GM18511 (cell line): ENCODE results near the gene SEPHS1.
"Not testable (repeated sequence)": the region's sequence is repeated elsewhere in the genome, so short reads cannot be mapped to it uniquely, and the experiment has no call there.

Experiments
- ATAC-seq: cut with Tn5 transposase; IDR thresholded peaks from one replicate; pipeline ENCODE4 v1.9.1; 2021; ENCODE audit warnings: mild to moderate bottlenecking, moderate library complexity; ENCODE audit not compliant: unreplicated experiment

SEPHS1 gene

DNA sequence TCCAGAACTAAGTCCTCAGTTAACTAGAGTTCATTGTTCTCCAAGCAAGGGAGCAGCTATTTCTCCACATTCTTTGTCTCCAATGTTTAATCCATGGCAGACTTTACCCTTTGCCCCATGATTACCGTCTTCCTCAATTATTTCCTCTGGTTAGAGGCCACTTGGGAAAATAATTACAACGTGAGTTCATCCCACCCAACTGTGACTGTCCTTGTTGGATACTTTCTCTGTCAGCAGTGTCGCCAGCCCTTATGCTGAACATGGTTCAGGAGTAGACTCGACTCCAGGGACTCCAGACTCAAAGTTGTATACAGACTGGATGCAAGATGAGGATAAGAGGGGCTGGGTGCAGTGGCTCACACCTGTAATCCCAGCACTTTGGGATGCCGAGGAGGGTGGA, 17.1 kb upstream of the SEPHS1 start:
- no peak for ATAC-seq

DNA sequence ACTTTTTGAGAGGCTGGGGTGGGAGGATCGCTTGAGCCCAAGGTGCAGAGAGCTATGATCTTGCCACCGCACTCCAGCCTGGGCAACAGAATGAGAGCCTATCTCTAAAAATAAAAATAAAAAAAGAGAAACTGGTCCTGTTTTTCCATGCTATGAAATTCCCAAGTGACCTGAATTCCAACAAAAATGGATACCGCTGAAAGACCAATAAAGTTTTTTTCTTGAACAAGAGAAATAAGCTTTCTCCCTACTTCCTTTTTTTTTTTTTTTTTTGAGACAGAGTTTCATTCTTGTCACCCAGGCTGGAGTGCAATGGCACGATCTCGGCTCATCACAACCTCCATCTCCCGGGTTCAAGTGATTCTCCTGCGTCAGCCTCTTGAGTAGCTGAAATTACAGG, 12.5 kb upstream of the SEPHS1 start:
- no peak for ATAC-seq

DNA sequence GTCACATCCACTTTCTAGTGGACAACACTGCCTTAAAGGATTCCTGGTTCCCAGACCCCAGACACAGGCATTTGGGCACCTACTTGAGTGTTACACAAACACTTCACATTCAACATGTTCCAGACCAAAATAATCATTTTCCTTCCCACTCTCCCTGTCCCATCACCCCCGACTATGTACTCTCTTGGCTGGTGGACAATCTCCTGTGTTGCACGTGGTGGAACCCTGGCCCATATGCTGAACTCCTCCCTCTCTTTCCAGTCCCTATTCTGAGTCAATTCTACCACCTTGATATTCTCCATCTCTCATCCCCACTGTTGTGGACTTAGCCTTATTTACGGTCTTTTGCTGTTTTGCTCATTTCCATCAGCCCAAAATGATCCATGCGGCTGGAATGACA, 8.3 kb upstream of the SEPHS1 start:
- ATAC-seq, result no peak

DNA sequence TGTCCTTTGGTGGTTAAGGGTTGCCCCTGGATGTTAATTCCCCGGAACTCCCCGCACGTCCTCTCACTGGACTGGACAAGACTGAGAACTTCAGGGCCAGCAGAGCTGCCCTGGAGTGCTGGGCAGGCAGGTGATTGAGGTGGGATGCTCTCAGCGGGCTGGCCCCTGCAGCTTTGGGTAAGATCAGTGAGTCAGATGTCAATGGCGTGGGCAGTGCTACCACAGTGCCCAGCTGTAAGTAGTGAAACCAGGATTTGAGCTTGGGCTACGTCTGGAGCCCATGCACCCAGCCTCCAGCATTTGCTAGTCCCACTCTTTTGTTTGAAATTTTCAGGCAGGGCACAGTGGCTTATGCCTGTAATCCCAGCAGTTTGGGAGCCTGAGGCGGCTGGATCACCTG, 6.7 kb upstream of the SEPHS1 start:
- ATAC-seq, result no peak

DNA sequence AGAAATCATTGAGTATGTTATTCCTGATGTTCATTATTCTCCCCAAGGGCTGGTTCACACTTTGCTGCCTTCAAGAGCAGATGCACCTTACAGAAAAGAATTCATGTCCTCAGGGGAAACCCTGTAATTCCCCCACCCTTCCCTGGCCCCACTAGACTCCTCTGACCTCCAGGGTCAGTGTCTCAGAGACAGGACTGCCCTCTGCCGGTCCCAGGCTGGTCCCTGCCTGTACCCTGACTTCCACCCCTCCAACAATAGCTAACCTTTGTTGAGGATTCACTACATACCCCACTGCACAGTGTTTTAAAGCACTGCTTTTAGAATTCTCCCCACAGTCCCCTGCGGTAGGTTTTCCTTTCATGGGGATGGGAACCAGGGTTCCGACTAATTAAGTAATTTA, 4.4 kb upstream of the SEPHS1 start:
- ATAC-seq, result no peak

DNA sequence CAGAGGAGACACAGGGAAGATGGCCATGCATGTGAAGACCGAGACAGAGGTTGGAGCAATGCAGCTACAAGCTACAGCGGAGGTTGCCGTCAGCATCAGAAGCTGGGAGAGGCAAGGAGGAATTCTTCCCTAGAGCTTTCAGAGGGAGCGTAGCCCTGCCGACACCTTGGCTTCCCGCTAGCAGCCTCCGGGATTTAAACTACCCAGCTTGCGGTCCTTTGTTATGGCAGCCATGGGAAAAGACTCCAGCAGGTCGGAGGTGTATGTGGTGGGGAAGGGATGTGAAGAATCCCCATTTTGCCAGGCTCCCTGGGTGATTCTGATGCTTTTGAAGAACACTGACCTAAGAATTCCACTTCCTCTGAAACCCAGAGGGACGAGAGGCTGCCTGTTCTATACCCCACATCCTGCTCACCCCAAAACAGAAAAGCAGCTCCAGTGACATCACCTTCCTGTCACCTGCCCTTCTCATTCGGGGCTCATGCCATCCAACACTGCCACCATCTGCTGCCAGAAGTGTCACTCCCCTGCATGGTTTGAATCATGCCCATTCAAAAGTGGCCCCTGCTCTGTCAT, 3.3 kb upstream of the SEPHS1 start:
- ATAC-seq, result no peak

DNA sequence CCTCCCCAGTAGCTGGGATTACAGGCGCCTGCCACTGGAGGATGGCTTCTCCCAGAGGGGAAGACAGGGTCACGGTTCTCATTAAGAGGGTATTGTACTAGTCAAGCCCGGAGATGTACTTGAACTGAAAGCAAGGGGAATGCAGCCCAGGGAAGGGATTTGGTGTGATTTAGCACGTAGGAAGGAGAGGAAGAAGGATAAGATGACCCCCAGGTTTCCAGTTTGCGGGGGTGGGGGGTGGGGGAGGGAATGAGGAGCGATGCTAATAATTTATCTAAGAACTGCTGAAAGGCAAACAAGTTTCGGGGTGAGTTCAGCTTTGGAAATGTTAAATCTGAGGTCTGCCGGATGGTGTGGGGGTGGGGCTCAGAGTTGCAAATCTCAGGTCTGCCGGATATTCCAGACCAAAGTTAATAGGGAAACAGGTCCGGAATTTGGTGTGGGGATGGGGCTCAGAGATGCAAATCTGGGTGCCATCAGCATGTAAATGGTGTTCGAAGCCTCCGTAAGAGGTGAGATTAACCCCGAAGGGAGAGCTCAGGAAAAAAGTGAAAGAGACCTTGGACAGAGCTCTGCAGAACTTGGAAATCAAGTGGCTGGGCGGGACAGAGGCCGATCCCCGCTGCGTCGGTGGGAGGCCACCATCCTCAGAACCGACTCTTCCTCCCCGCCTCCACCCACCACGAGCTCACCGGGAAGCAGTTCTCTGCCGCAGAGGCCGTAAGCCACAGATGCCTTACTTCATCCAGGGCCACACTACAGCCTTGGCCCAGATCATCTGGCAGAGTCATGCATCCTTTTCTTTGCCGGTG, 1.6 kb upstream of the SEPHS1 start:
- ATAC-seq, result no peak

DNA sequence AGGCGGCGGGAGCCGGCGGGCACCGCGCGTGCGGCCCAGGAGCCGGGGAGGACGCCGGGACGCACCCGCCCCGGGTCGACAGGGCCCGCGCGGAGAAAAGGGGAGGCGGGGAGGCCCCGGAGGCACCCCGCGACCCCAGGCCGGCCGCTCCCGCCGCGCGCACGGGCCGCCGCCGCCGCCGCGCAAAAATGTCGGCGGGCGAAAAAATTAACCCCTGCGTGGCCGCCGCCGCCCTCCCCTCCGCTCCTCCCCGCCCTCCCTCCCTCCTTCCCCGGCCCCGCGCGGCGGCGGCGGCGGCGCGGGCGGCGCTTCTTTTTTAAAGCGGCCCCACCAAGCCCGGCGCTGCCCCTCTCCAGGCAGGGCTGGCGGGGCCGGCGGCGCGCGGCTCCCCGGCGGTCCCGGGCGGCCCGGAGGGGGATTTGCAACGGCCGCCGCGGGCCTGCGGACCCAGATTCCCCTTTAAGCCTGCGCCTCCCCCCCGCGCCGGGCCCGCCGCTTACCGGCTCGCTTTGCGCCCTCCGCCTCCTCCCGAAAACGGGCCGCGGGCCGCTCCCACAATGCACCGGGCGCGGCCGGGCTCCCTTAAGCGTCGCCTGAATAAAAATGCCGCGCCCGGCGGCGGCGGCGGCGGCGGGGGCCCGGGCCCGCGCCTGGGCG, 465 bp downstream of the SEPHS1 start:
- peak; percentile 55 for ATAC-seq

DNA sequence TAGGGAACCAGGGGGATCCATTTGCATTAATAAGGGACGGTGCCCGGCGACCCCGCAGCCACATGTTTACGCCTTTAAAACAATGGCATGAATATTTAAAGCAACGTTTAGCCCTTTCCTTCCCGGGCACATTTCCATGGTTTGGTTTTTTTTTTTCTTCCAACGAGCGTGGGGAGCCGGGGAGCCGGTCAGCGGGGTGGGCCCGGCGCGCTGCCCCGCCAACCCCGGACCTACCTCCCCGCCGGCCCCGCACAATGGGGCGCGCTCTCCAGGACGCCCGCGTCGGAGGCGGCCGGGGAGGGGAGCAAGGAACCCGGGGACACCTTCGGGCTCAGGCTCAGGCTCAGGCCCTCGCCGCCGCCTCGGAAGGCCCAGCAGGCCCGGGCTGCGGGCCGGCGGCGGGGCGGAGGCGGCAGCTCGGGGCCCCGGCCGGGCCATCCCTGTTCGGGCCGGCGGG, 1.0 kb downstream of the SEPHS1 start:
- peak; percentile 22 for ATAC-seq

DNA sequence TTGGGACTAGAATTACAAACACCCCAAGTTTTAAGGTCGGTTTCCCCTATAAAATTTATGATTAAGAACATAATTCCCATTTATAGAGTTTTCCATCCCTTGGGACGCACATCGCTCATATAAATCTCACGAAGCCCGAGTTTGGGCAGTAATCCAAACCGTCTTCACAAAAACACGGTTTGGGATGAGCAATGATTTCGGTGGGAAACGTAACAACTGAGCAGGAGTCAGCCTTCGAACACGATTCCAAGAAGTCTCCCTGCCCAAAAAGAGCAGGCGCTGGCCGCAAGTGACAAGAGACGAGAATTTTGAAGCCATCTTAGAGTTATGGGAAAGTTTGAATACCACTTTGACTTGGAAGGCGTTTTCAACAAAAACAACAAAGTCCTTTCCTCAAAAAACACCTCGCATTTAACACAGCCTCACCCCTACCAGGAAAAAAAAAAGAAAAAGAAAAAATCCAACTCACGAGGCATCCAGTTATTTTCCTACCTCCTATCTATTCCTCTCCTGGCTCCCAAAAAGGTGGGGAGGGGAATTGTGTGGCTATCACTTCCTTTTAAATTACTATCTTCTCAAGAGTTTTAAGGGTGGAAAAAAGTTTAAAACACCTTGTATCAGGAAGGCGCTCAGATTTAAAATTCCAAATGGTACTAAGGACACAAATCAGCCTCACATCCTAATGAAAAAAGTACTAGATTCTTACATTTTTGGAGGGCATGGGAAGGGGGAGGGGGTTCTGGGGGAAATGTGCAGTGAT, 1.6 kb downstream of the SEPHS1 start:
- no peak for ATAC-seq

DNA sequence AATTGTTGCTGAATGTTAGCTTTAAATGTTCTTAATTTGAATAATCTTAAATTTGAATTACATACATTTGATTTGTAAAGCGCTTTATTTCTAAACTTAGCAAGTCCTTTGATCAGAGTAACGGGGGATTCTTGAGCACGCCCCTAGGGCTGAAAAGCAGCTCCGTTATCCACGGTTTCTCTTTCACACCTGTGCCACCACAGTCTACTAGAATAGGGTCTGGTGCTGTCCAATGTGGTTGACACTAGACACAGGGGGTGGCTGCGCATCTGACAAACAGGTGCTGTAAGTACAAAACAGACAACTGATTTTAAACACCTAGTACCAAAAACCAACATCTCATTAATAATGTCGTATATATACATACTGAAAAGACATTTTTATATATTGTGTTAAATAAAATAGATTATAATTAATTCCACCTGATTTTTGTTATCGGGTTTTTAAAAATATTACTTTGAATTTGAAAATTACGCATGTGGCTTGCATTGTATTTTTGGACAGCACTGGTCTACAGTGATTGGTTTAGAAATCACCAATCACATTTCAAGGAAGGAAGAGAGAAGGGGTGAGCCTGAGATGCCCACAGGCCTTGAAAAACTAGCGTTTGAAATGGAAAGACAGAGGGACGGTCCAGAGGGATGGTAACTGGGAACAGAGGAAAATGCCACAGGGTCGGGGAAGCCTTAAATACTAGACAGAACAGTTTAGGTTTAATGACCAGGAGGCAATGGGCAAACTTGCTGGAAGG, 7.3 kb downstream of the SEPHS1 start:
- ATAC-seq, result peak; percentile 94

DNA sequence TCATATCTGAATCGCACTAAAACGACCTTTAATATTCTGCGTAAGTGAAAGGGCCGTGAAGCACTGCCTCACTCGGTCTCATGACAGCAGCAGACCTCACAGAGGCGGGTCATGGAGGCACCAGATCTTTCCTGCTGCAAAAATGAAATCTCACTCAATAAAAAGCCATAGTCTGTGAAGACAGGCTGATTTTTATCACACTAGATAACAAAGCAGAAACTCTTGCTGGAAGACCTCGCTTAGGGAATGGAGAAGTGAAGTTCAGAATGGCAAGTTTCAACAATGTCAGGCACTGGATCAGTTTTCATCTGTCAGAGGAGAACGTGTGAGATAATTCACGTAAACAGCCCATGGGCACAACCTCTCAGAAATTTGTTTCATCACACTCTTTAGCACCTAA, 8.0 kb downstream of the SEPHS1 start:
- no peak for ATAC-seq

DNA sequence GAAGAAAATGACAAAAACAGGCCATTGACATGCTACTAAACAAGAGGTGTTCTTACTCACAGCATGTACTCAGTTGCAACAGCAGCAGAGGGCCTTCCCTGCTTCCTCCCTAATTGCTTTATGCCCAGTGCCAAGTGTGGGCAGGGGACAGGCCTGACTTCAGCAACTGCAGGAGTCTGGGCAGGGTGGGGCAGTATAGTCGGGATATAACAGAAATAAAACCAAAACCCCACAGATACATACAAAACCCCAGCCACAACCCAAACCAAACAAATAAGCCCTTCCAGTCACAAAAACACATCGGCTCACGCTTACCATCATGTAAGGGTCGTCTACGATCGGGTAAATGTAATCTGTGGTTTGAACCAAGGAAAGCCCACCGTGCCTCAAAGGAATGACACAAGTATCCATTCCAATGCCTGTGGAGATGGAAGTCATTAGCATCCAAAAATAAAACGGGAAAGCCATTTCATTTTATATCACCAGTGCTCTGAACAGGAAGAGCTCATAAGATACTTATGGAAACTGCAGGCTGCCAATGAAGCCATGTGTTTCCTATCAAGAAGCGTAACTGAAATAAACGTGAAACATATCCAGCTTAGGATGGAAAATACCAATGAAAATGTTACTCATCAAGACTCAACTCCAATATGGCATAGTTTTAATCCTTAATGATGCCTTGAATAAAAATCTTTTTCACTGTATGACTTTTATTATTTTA, 9.5 kb downstream of the SEPHS1 start:
- ATAC-seq, result no peak

DNA sequence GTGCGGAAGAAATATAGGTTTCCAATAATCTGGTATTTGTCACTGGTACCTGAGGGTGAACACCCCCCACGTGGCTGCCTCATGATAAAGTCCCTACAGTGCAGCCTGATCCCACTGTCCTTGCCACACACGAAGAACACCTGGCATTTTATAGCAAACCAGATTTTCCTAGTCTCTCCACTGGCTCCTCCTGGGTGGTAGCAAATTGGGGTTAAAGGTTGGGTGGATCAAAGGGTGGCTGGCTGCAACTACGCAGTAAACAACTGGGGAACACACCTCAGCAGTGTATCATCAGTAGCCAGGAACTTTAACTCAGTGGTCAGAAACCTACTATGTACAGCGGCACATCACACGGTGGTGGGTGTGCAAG, 10.3 kb downstream of the SEPHS1 start:
- no peak for ATAC-seq

DNA sequence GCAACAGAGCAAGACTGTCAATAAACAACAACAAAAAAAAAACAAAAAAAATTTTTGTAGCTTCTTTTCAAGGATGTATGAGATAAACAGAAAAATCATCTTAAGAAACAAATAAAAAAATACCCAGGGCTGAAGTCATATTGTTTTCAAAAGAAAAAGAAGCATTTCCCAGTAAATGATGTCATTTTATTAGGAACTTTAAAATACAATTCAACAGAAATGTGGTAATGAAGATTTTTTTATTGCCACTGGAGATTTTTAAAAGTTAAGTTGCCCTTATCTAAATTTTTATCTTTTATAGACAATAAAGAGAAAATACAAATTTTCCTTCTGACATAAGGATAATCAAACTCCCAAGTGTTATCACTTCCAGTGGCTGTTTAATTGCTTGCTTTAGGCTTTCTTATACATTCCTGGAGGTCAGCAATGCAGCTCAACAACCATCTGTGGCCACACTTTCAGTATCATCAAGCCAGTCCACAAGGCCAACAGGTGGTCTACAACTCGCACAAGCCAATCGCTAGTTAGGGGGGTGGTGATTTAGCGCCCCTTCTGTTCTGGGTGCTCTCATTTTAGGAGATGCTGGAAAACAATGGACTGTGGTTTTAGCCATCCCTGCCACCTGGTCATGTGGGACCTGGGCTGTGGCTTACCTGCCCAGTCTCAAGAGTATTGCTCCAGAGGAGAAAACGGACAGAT, 10.8 kb downstream of the SEPHS1 start:
- no peak for ATAC-seq

DNA sequence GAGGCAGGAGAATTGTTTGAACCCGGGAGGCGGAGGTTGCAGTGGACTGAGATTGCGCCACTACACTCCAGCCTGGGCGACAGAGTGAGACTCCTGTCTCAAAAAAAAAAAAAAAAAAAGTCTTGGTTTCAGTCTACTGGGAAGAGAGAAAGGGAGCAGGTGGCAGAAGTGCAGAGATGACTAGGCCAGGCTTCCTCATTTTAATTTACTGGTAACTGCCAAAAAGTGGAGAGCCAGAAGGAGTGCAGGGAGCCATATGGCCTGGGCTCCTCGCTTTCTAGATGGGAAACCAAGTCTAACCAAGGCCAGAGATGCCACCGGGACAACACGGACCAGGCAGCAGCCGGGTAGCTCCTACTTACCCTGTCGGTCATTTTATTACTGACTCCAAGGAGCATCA, 12.2 kb downstream of the SEPHS1 start:
- ATAC-seq, result no peak

DNA sequence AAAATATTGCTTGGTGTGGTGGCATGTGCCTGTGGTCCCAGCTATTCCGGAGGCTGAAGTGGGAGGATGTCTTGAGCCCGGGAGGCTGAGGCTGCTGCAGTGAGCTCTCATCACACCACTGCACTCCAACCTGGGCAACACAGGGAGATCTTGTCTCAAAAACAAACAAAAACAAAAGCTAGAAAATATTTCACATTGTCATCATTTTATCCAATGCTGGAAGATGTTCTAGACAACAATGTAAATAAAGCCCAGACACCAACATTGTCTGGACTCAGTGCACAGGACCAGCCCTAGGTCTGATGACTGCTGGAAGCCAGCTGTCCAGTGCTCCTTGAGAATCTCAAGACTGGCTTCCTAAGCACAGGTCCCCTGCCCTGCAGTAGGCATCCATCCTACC, 13.5 kb downstream of the SEPHS1 start:
- no peak for ATAC-seq

DNA sequence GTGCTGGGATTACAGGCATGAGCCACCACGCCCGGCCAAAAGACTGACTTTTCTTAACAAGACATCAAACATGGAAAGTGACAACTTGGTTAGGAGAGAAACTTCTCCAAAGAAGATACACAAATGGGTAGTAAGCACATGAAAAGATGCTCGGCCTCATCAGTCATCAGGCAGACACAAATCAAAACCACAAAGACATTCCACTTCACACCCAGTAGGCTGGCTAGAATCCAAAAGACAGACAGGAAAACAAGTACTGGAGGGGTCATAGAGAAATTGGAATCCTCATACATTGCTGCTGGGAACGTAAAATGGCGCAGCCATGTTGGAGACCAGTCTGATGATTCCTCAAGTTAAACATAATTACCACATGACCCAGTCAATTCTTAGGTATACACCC, 16.4 kb downstream of the SEPHS1 start:
- no peak for ATAC-seq

DNA sequence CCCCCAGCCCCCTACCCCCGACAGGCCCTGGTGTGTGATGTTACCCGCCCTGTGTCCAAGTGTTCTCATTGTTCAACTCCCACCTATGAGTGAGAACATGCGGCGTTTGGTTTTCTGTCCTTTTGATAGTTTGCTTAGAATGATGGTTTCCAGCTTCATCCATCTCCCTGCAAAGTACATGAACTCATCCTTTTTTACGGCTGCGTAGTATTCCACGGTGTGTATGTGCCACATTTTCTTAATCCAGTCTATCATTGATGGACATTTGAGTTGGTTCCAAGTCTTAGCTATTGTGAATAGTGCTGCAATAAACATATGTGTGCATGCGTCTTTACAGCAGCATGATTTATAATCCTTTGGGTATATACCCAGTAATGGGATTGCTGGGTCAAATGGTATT, 17.1 kb downstream of the SEPHS1 start:
- not testable (repeated sequence) for ATAC-seq

DNA sequence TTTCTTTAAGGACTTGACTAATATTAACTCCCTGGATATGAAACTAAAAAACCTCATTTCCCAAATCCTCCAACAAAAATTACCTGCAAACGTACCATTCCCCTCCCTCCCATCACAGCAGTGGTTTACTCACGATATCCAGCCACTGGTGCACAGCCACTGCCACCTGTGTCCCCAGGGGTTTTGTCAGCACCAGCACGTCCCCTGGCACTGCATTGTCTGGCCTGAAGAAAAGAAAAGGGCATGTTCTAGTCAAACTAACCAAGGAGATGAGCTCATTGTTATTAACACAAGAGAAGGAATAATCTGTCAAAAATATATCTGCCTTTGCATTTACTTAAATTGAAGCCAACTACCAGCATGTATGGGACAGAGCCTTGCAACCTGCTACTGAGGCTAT, 18.5 kb downstream of the SEPHS1 start:
- ATAC-seq, result no peak
